KOPT-K1 (cell line): ENCODE data around the gene KDM1A.
"Not testable (repeated sequence)": the region's sequence is repeated elsewhere in the genome, so short reads cannot be mapped to it uniquely, and the experiment has no call there.

Source experiments
- H3K27ac ChIP-seq: fragments of 200-600 bp; sonication (generic); 2 replicates; pipeline ENCODE4 v1.5.1; 2016; ENCODE audit warnings: antibody characterized with exemption, mild to moderate bottlenecking, low read depth, low read length; ENCODE audit not compliant: poor library complexity, severe bottlenecking
- H3K36me3 ChIP-seq: fragments of 200-600 bp; sonication (generic); 2 replicates; pipeline ENCODE4 v1.5.1; 2017; ENCODE audit warnings: antibody characterized with exemption, mild to moderate bottlenecking, low read length, moderate library complexity; ENCODE audit not compliant: insufficient read depth
- H3K9me3 ChIP-seq: fragments of 200-600 bp; sonication (generic); 2 replicates; pipeline ENCODE4 v1.5.1; 2017; ENCODE audit warnings: antibody characterized with exemption, low read length, mild to moderate bottlenecking; ENCODE audit not compliant: insufficient read depth, poor library complexity, severe bottlenecking

KDM1A gene

GRCh38 chr1:23000133-23000532, 19.1 kb upstream of the KDM1A start:
- H3K36me3 ChIP-seq, H3K27ac ChIP-seq: not testable (repeated sequence)
- H3K9me3 ChIP-seq: peaks cover 16% of the 10 kb centered on the region

DNA sequence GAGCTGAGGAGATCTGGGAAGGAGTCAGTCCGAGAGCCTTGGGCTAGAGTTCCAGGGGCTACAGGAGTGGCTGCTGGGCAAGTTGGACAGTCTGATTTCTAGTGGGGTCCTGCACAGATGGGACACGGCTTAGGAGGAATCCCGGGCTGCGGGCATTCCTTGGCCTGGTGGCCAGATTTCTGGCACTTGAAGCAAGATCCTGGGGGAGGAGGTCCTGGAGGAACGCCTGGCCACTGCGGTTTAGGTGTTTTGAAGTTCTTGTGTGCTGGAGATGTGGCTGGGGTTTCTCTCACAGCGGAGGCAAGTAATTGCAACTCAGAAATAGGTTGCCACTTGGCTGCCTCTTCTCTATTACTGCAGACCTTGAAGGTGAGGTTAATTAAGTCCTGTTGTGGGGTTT, 17.1 kb upstream of the KDM1A start:
- not testable (repeated sequence) for H3K36me3 ChIP-seq, H3K9me3 ChIP-seq, H3K27ac ChIP-seq

DNA sequence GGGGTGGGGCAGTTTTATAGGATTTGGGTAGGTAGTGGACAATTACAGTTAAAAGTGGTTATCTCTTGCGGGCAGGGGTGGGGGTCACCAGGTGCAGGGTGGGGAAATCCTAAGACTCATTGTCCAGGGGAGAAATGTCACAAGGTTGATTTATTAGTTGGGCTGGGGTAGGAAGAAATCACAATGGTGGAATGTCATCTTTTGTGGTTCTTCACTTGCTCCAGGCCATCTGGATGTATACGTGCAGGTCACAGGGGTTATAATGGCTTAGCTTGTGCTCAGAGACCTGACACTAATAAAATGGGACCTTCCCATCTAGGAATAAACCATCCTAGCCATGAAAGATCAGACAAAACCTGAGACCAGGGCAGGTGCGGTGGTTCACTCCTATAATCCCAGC, 15.2 kb upstream of the KDM1A start:
- Histone ChIP-seq H3K27ac (no peak overlapping the region), H3K9me3 (no peaks in the 10 kb centered on the region), H3K36me3 (no peaks in the 10 kb centered on the region)

GRCh38 chr1:23004769-23005168, 14.5 kb upstream of the KDM1A start:
- not testable (repeated sequence) for H3K27ac ChIP-seq, H3K36me3 ChIP-seq, H3K9me3 ChIP-seq

DNA sequence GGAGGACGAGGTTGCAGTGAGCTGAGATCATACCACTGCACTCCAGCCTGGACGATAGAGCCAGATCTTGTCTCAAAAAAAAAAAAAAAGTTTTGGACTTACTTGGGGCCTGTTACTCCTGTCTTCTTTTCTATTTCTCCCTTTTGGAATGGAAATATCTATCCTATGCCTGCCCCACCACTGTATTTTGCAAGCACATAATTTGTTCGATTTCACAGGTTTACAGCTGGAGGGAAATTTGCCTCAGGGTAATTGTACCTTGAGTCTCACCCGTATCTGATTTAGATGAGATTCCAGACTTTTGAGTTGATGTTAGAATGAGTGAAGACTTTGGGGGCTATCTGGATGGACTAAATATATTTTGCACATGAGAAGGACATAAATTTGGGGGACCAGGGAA, 12.2 kb upstream of the KDM1A start:
- H3K27ac ChIP-seq: no peak overlapping the region
- H3K36me3 ChIP-seq: no peaks in the 10 kb centered on the region
- no peaks in the 10 kb centered on the region for H3K9me3 ChIP-seq

GRCh38 chr1:23008901-23009300, 10.4 kb upstream of the KDM1A start:
- Histone ChIP-seq H3K36me3 (no peaks in the 10 kb centered on the region), H3K9me3 (no peaks in the 10 kb centered on the region), H3K27ac (no peak overlapping the region)

DNA sequence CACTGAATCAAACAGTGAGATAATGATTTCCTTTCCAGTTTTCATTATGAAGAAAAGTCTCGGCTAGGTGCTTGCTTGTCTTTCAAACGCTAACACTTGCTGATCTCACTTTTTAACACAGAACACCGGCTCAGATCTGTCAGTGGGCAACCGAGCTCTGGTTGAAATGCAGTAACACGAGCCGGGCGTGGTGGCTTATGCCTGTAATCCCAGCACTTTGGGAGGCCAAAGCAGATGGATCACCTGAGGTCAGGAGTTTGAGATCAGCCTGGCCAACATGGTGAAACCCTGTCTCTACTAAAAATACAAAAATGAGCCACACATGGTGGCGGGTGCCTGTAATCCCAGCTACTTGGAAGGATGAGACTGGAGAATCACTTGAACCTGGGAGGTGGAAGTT, 9.2 kb upstream of the KDM1A start:
- H3K36me3 ChIP-seq, H3K27ac ChIP-seq, H3K9me3 ChIP-seq: not testable (repeated sequence)

- Histone ChIP-seq H3K36me3 (no peaks in the 10 kb centered on the region), H3K9me3 (no peaks in the 10 kb centered on the region), H3K27ac (no peak overlapping the region)
These were observed 5.6 kb upstream of the KDM1A start for GRCh38 chr1:23013657-23014056.

- peak overlapping the region; percentile 92 for H3K27ac ChIP-seq
These were observed 591 bp upstream of the KDM1A start for GRCh38 chr1:23018661-23019093.

GRCh38 chr1:23019863-23020625, 776 bp downstream of the KDM1A start:
- Histone ChIP-seq H3K9me3 (peaks cover 24% of the 10 kb centered on the region), H3K27ac (peak overlapping the region; percentile 92), H3K36me3 (peaks cover 24% of the 10 kb centered on the region; the same call in 1 of the 2 replicates)

More at GRCh38 chr1:23018661-23019093, 591 bp upstream of the KDM1A start:
- peaks cover 21% of the 10 kb centered on the region; the same call in 1 of the 2 replicates for H3K36me3 ChIP-seq
- peaks cover 23% of the 10 kb centered on the region for H3K9me3 ChIP-seq

DNA sequence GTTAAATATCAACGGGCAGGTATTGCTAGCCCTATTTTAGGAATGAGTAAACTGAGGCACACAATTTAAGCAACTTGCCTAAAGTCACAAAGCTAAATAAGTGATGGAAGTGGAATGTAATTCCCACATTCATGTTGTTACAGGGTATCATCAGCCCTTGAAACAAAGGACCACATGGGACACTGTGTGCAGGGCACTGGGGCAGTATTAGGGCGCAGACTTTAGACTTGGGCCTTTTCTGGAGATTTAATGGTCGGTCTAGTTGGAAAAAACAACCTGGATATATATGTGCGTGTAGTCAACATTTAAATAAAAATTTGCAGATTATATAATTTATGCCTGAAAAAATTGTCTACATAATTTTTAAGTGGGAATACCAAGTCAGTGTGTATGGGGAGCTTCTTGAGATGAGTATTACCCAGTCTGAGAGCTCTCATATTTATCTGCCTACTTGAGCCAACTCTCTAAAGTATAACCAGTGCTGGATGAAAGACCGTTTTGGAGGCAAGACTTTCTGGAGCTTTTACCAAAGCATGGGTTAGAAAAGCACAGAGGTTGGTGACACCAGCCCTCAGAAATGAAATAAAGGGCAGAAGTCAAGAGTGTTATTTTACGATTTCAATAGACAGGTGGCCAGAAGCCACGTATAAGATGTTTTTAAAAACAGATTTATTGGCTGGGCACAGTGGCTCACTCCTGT, 1.6 kb downstream of the KDM1A start:
- Histone ChIP-seq H3K36me3 (peaks cover 24% of the 10 kb centered on the region; the same call in 1 of the 2 replicates), H3K27ac (peak overlapping the region; percentile 92), H3K9me3 (peaks cover 24% of the 10 kb centered on the region)

GRCh38 chr1:23021834-23022233, 2.6 kb downstream of the KDM1A start:
- H3K27ac ChIP-seq: no peak overlapping the region
- peaks cover 24% of the 10 kb centered on the region; the same call in 1 of the 2 replicates for H3K36me3 ChIP-seq
- peaks cover 24% of the 10 kb centered on the region for H3K9me3 ChIP-seq

DNA sequence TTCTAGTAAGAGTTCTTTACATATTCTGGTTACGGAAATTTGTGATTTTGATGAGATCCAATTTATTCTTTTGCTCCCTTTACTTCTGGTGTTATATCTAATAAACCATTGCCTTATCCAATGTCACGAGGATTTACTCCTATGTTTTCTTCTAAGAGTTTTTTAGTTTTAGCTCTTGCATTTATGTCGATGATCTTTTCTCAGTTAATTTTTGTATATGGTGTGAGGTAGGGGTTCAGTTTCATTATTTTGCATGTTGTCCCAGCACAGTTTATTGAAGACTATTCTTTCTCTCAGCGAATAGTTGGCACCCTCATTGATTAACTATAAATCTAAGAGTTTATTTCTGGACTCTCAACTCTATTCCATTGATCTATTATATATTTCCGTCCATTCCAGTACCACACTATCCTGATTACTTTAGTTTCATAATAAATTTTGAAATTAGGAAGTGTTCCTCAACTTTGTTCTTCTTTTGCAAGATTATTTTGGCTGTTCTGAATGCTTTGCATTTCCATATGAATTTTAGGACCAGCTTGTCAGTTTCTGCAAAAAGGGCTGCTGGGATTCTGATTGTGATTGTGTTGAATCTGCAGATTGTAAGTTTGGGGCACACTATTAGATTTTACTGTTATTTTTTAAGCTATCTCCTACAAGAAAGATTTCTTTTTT, 4.0 kb downstream of the KDM1A start:
- H3K9me3 ChIP-seq: peaks cover 24% of the 10 kb centered on the region
- peaks cover 24% of the 10 kb centered on the region; the same call in 1 of the 2 replicates for H3K36me3 ChIP-seq
- no peak overlapping the region for H3K27ac ChIP-seq

GRCh38 chr1:23026568-23026967, 7.3 kb downstream of the KDM1A start:
- H3K36me3 ChIP-seq: peaks cover 36% of the 10 kb centered on the region; the same call in 1 of the 2 replicates
- peaks cover 22% of the 10 kb centered on the region for H3K9me3 ChIP-seq
- no peak overlapping the region for H3K27ac ChIP-seq

- Histone ChIP-seq H3K9me3 (peaks cover 13% of the 10 kb centered on the region), H3K36me3 (peaks cover 36% of the 10 kb centered on the region), H3K27ac (no peak overlapping the region)
These were observed 8.2 kb downstream of the KDM1A start for GRCh38 chr1:23027352-23027907.
